ENCODE data around the gene DNAJB14. TPM values are rescaled to one million over a fixed set of nuclear protein-coding genes. Genes with fewer than 3 reads are reported as not detected.
A peak's percentile ranks its signal among the peaks of the same experiment; 100 is the strongest.

The DNAJB14 gene
- total RNA-seq, 4 donors from 2014 or later, result 37.3 to 116 (median 44.2) TPM

DNA sequence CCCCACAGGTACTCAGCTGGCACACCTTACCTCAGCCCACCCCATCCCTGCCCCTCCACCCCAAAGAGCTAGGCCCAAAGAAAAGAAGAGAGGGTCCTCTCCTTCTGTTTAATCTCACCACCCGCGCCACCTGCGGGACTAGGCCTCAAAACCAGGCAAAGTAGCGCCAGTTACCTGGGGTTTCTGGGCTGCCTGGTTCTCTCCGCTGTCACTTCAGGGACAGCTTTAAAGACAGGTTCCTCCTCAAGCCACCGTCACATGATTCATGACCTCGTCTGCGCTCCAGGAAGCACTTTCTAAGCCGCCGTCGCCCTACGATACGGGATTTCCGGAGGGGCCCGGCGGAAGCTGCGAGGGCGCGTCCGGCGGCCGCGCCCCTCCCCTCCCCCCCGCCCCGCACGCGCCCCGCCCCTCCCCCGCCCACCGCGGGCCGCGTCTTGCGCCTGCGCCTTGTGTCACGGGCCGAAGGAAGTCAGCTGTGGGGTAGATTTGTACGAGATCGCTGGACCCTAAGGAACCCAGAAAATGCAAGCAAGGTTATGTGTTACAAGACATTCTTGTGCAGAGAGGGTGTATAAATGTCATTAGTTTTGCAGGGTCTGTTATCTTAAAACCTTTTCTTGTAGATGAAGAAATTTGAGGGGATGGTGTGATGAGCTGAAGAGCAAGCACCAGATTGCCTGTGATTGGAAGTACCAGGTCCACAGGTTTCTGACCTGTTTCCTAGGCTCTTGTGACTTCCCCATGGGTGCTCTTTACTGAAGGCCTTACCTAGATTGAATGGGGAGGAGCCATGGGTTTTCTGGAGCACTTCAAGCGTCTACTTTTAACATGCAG lies 52.0 kb downstream of the DNAJB14 start, which contains the start of gene LAMTOR3:
Gene LAMTOR3 (minus strand): TSS at position 267 of the 837 bp plus-strand sequence. CDS start 464 bp downstream, outside the sequence.
- ATAC-seq, result peak; percentile 99
- Histone ChIP-seq H3K4me1 (peaks cover 3 to 54% (median 5%) of the 10 kb centered on the region in 3 donors), H3K4me3 (peak within 1 kb of the TSS; percentile 67 to 82), H3K9me3 (no peaks in the 10 kb centered on the region), H3K36me3 (peaks cover 0 to 4% of the 10 kb centered on the region in 2 donors), H3K27me3 (no peaks in the 10 kb centered on the region), H3K27ac (peak within 1 kb of the TSS; percentile 70 to 89 (median 86))
- TF ChIP-seq POLR2AphosphoS5 (IDR thresholded peaks at IDR 0.05), result peak; percentile 70
- TF ChIP-seq EP300 (IDR thresholded peaks at IDR 0.05), result no peak
- peak in 1 of 2 donors; percentile 27 for TF ChIP-seq POLR2A (IDR thresholded peaks at IDR 0.05)
- TF ChIP-seq, protein P1, sequence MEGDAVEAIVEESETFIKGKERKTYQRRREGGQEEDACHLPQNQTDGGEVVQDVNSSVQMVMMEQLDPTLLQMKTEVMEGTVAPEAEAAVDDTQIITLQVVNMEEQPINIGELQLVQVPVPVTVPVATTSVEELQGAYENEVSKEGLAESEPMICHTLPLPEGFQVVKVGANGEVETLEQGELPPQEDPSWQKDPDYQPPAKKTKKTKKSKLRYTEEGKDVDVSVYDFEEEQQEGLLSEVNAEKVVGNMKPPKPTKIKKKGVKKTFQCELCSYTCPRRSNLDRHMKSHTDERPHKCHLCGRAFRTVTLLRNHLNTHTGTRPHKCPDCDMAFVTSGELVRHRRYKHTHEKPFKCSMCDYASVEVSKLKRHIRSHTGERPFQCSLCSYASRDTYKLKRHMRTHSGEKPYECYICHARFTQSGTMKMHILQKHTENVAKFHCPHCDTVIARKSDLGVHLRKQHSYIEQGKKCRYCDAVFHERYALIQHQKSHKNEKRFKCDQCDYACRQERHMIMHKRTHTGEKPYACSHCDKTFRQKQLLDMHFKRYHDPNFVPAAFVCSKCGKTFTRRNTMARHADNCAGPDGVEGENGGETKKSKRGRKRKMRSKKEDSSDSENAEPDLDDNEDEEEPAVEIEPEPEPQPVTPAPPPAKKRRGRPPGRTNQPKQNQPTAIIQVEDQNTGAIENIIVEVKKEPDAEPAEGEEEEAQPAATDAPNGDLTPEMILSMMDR (IDR thresholded peaks at IDR 0.05), result no peak
- 13 to 18% methylated on average over 3 to 6 of the region's 40 CpGs for WGBS, 2 donors (ENCODE audit: low coverage in 1 of 2)

DNA sequence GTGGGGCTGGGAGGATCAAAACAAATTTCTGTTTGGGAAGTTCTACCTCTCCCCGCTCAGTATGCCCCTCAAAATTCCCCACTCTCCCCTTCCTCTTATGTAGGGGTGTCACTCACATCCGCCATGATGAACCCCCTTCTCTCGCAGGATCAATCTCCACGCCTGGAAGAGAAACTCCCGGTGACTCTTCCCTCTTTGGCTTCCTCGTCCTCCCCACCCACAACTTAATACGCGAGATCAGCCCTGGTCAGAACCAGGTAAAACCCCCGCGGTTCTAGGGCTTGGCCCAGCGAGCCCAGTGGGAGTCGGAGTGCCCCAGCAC lies 52.6 kb downstream of the DNAJB14 start:
- peak; percentile 29 for ATAC-seq
- no peaks in the 10 kb centered on the region for H3K9me3 ChIP-seq
- peaks cover 0 to 6% of the 10 kb centered on the region in 2 donors for H3K36me3 ChIP-seq
- H3K4me1 ChIP-seq, result peaks cover 3 to 60% (median 5%) of the 10 kb centered on the region in 3 donors
- TF ChIP-seq EP300 (IDR thresholded peaks at IDR 0.05) (no peak), POLR2A (IDR thresholded peaks at IDR 0.05) (no peak), POLR2AphosphoS5 (IDR thresholded peaks at IDR 0.05) (no peak)
- TF ChIP-seq, protein P1 (IDR thresholded peaks at IDR 0.05), result no peak
- peak overlapping the region; percentile 70 to 89 (median 86) for H3K27ac ChIP-seq
- H3K4me3 ChIP-seq, result peak overlapping the region; percentile 67 to 82
- H3K27me3 ChIP-seq, result no peaks in the 10 kb centered on the region
- 0 to 20% methylated on average over 1 to 8 of the region's 12 CpGs for WGBS, 2 donors (ENCODE audit: low coverage in 1 of 2)

DNA sequence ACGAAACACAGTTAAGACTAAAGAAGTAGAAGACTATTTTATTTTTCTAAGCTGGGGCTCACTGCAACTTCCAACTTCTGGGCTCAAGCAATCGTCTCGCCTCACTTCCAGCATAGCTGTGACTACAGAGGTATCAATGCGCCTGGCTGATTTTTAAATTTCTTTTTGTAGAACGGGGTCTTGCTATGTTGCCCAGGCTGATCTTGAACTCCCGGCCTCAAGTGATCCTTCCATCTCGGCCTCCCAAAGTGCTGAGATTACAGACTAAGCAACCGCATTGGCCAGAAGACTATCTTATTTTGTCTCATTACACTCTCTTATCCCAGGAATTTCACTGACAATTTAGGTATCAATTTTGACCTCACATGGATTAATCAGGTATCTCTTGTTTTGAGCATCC lies 53.4 kb downstream of the DNAJB14 start:
- TF ChIP-seq POLR2AphosphoS5 (IDR thresholded peaks at IDR 0.05) (no peak), POLR2A (IDR thresholded peaks at IDR 0.05) (no peak), EP300 (IDR thresholded peaks at IDR 0.05) (no peak)
- TF ChIP-seq, protein P1 (IDR thresholded peaks at IDR 0.05), result no peak
- WGBS, 2 donors (ENCODE audit: low coverage in 1 of 2), result 94% methylated on average over 6 to 8 of the region's 8 CpGs

DNA sequence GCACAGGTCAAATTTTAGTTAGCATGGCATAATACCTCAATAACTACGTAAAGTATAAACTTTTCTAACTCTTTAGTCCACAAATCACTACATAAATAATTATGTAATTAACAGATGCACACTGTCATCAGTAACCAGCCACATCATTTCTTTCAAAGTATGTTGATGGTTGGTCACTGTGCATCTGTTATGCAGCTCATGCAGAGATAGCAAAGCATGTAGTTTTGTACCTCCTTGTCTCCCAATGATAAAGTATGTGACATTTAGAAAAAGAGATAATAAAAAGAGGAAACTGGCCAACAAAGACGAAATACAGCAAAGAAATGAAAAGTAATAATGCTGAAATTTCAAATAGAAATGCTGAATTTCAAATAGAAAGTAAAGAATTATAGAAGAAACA lies 55.1 kb downstream of the DNAJB14 start:
- no peaks in the 10 kb centered on the region for H3K9me3 ChIP-seq
- no peak for ATAC-seq
- 52 to 72% methylated on average over 2 of the region's 2 CpGs for WGBS, 2 donors (ENCODE audit: low coverage in 1 of 2)
- no peak overlapping the region for H3K4me3 ChIP-seq
- peaks cover 0 to 11% of the 10 kb centered on the region in 2 donors for H3K36me3 ChIP-seq
- TF ChIP-seq, protein P1 (IDR thresholded peaks at IDR 0.05), result no peak
- no peak for TF ChIP-seq POLR2AphosphoS5 (IDR thresholded peaks at IDR 0.05)
- TF ChIP-seq POLR2A (IDR thresholded peaks at IDR 0.05), result no peak
- TF ChIP-seq EP300 (IDR thresholded peaks at IDR 0.05), result no peak
- no peak overlapping the region for H3K27ac ChIP-seq
- peaks cover 5 to 80% (median 8%) of the 10 kb centered on the region in 3 donors for H3K4me1 ChIP-seq
- H3K27me3 ChIP-seq, result no peaks in the 10 kb centered on the region

More for the DNA sequence above, 53.4 kb downstream of the DNAJB14 start:
- H3K9me3 ChIP-seq, result no peaks in the 10 kb centered on the region
- no peaks in the 10 kb centered on the region for H3K27me3 ChIP-seq
- H3K36me3 ChIP-seq, result peaks cover 0 to 4% of the 10 kb centered on the region in 2 donors
- H3K27ac ChIP-seq, result peak overlapping the region in 1 of 4 donors; percentile 86
- H3K4me1 ChIP-seq, result peaks cover 3 to 67% (median 5%) of the 10 kb centered on the region in 3 donors
- H3K4me3 ChIP-seq, result peak overlapping the region; percentile 67 to 82
- ATAC-seq, result no peak
